ENCODE measurements around the gene RNF181. TPM values are rescaled to one million over a fixed set of nuclear protein-coding genes. Genes with fewer than 3 reads are reported as not detected.

The RNF181 gene
- total and polyA plus RNA-seq, 2 of the 13 experiments (the other 11 are each of a cell fraction or from before 2014, with no cell fraction given), result 224 to 578 TPM

DNA sequence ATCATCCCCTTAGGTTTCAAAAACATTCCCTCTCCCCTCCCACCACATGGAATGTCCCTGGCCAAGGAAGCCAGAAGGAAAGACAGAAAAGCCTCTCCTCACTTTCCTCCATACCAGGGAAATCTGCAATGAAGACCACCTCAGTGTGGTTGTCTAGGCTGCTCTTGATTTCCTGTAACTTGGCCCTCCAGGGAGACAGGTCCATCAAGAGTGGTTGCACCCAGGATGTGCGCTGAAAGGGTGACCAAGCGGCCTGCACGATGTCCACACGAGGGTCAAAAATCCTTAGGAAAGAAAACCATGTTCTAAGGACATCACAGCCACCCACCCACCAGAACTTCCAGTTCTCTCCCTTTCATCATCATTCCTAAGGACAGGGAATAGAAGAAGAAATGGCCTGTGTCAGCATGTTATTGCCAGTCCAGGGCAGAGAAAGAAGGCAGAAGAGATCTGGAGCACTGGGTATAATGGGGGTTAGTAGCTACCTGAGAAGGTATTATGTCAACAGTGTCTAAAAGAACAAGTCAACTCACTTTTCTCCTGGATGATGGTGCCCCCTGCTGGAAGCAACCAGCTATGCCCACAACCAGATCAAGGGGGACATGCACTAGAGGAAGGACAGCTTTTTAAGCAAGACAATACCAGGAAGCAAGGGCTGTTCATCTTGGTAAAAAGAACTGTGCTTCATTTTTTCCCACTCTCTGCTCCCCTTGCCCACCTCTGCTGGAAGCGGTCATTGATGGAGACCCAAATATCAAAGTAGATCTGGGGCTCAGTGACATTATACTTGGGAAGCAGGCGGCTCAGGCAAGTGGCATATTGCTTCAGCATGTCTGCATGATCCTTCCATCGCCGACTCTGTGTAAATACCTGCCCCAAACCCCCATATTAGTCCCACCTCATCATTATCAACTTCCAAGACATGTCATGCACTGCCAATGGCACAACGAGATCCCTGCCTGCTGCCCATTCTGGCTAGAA lies 43.6 kb upstream of the RNF181 start (continued):
- TF ChIP-seq ZNF687 (CRISPR knock-in tag; IDR thresholded peaks at IDR 0.05), result no peak
- TF ChIP-seq SIX4 (CRISPR knock-in tag; IDR thresholded peaks at IDR 0.05), result 0 out of 2 replicates have a peak, but pooled peaks have one; percentile 12
- no peak for TF ChIP-seq HDAC6 (IDR thresholded peaks at IDR 0.05; ENCODE audit: low read depth, low read length)
- TF ChIP-seq HINFP (CRISPR knock-in tag; IDR thresholded peaks at IDR 0.05; ENCODE audit: low read depth), result no peak
- no peak for TF ChIP-seq ASH2L (IDR thresholded peaks at IDR 0.05; ENCODE audit: insufficient read length, low read depth, low read length)
- TF ChIP-seq ZNF605 (CRISPR knock-in tag; IDR thresholded peaks at IDR 0.05), result peak; percentile 59; the same call in 1 of the 2 replicates
- no peak; the same call in 1 of the 2 replicates for TF ChIP-seq ZNF33B (CRISPR knock-in tag; IDR thresholded peaks at IDR 0.05)
- no peak for TF ChIP-seq UBTF (CRISPR knock-in tag; IDR thresholded peaks at IDR 0.05)
- TF ChIP-seq ZKSCAN8 (CRISPR knock-in tag; IDR thresholded peaks at IDR 0.05; ENCODE audit: borderline replicate concordance), result peak; percentile 62; the same call in 1 of the 2 replicates
- no peak for TF ChIP-seq MED13 (CRISPR knock-in tag; IDR thresholded peaks at IDR 0.05)
- TF ChIP-seq ZFX (CRISPR knock-in tag; IDR thresholded peaks at IDR 0.05; ENCODE audit: low read depth), result no peak
- TF ChIP-seq MIXL1 (CRISPR knock-in tag; IDR thresholded peaks at IDR 0.05), result no peak
- TF ChIP-seq SMAD3 (CRISPR knock-in tag; IDR thresholded peaks at IDR 0.05), result no peak
- no peak for TF ChIP-seq MAF1 (CRISPR knock-in tag; IDR thresholded peaks at IDR 0.05; ENCODE audit: borderline replicate concordance)
- no peak for TF ChIP-seq ZNF713 (CRISPR knock-in tag; IDR thresholded peaks at IDR 0.05)
- peak; percentile 39; the same call in 1 of the 2 replicates for TF ChIP-seq HOMEZ (CRISPR knock-in tag; IDR thresholded peaks at IDR 0.05; ENCODE audit: low read depth)
